ELF-1 (cell line): ENCODE measurements around the gene EIF4G1.

Experiments used
- DNase-seq: peaks from one replicate; pipeline ENCODE4 v3.0.0-alpha.2; 2016; ENCODE audit warnings: low read depth, low spot score

Gene EIF4G1

DNA sequence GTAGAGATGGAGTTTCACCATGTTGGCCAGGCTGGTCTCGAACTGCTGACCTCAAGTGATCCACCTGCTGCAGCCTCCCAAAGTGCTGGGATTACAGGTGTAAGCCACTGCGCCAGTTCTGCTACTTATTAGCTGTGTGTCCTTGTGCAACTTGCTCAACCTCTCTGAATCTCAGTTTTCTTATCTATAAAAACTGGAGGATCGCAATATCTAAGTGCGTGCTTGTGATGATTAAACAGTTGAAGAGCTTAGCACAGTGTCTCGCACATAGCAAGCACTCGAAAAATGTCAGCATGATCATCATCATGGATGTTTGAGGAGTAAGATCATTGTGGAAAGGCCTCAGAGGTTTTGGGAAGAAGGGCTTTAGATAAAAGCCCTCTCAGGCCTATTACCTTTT lies 36.2 kb downstream of the EIF4G1 start:
- DNase-seq: no peak

DNA sequence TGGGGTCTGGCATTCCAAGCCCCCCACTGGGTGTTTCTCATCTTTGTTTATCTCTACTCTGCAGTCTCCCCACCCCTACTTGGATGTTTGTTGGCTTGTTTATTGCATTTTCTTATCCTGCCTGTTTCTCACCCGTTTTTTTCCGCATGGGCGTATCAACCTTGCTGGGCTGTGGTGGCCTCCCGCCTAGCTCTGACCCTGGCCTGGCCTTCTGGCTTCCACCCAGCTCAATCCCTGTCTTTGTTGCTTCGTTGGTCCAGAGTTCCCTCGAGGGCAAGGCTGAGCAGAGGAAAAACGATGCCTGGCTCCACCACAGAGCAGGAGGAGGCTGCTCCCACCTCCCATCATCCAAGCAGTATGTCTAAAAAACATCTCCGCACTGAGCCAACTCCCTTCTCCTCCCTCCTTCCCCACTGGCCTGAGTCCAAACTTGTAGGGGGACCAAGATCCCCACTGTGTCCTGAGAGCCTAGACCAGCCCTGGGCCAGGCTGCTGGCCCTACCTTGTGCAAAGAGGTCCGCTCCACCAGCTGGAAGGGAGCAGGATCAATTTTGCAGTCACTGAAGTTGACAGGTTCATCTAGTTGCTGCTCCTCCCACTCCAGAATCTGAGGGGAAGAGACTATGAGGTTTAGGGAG lies 37.2 kb downstream of the EIF4G1 start:
- DNase-seq: peak; percentile 43

DNA sequence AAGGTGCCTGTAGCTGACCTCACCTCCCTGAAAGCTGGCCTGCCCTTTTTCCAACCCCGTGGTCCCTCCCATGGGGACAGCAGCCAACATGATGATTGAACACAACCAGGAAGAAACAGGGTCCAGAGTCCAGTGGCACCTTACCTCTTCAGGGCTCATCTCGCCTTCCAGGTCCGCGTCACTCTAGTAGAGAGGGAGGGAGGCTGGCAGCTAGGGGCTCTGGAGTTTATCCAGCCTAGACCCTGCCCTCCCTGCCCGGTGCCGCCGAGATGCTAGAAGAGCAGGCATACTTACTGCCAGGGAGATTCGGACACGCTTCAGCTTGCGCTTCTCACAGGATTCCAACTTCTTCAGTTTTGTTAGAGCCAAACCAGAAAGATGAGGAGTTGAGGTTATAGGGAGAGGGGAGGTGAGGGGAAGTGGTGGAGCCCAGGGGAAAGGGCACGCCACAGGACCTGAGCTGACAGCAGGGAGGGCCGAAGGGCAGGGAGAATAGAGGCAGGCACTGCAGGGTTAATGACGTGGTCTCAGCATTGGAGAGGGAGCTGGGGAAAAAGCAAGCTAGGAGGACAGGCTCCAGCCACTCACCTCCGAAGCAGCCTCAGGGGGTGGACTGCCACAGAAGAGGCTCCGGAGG lies 37.9 kb downstream of the EIF4G1 start:
- DNase-seq: no peak

DNA sequence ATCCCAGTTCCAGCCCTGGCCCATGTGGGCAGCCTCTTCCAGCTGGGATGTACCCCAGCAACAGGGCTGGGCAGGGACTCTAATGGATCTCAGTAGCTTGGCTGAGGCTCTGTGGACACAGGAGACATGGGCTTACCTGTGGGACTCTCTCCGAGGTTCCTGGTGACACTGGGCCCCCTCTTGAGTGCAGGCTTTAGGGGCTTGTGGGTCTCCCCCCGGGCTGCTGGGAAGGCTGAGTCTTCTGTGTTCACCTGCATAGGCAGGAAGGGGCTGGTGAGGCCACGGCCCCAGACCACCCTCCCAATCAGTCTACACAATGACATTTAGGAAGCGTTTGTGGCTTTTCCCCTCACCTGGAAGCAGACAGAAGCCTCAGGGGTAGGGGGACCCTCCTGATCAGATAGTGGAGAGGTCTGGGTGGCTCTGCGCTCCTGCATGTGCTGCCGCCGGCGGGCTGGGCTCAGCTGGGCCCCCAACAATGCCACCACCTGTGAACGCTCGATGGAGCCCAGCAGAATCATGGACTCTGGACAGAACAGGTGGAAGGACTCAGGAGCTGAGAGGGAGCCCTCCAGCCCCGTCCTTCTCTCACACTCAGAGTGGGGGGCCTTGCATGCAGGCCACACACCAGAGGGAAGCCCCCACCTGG lies 38.6 kb downstream of the EIF4G1 start:
- no peak for DNase-seq

DNA sequence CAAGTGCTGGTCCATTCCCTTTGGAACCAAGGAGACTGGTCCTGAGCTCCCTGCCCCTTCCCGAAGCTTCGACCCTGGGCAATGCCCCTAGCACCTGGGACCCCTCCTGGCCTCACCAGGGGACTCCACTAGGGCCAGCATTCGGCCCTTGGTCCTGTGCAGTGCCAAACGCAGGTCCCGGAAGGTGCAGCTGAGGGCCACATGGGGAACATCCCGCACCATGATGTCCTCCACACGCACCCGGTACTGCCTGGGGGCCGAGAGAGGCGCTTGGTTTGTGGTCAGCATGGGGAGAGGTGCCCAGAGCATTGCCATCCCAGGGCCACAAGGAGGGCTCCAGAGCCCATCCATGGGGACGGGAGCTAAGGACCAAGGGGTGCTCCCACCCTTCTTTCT lies 39.1 kb downstream of the EIF4G1 start:
- DNase-seq: no peak

DNA sequence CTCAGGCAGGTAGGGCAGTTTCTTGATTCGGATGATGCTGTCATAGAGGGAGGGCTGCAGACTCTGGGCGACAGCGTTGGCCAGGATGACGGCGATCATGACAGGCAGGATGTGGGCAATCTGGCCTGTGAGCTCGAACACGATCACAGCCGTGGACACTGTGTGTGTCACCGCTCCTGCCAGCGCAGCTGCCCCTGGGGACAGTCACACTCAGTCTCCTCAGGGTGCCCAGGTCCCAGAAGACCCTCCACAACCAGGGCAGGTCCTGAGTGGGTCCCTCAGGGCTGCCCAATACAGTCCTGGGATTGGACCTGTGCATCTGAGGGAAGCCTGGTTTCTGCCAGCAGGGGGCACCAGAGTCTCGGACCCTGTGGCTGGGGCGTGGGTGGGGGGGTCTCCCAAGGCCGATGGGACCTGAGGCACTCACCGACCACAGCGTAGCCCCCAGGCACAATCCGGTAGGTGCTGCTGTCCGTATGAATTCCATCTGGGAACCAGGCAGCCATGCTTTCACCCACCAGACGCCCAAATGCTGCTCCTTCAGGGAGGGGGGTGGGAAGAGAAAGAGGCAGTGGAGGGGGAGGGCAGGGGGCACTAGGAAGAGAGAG lies 39.8 kb downstream of the EIF4G1 start:
- peak; percentile 64 for DNase-seq

DNA sequence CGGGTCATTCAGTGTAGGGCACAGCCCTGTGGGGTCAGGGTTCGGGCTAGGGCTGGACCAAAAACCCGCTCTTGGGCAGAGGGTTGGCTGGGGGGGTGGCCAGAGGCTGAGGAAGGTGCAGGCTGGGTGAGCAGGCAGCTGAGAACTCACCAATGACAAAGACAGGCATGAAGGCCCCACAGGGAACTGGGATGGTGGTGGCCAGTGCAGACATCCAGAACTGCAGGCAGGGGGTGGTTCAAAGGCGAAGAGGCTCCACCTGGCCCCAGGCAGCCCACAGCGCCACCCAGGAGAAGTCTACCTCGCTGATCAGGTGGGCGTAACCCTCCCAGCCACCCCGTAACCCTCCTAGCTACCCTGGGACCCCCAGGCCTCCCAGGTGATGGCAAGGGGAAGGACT lies 40.3 kb downstream of the EIF4G1 start:
- no peak for DNase-seq

DNA sequence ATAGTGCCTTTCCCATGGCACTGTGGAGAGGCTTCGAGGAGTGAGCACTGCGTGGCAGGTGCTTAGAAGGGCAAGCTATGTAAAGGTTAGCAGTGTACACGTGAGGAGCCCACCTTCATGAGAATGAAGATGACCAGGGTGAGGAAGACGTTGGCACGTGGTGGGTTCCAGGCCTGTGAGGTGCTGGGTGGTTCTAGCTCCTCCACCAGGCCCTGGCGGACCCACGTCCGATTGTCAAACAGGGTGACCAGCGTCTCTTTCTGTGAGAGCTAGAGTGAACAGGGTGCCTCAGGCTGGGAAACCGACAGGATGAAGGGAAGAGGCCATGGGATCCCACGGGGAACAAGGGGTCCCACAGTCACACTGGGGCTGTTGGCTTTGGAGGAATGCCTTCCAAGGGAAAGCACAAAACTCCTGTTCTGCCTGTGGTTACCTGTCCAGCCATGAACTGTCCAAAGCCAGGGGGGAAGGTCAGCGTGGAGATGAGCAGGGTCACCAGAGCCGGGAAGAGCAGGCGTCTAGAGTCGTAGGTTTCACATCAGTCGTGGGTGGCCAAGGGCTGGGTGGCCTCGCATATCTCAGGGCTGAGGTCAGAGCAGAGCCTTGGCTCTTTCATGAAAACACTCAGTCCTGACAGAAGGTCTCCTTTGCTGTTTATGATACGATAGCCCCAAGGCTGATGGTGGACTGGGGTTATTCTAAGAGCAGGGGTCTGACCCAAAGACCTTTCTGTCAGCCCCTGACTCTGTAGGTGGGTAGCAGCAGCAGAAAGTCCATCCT lies 41.0 kb downstream of the EIF4G1 start:
- DNase-seq: no peak

DNA sequence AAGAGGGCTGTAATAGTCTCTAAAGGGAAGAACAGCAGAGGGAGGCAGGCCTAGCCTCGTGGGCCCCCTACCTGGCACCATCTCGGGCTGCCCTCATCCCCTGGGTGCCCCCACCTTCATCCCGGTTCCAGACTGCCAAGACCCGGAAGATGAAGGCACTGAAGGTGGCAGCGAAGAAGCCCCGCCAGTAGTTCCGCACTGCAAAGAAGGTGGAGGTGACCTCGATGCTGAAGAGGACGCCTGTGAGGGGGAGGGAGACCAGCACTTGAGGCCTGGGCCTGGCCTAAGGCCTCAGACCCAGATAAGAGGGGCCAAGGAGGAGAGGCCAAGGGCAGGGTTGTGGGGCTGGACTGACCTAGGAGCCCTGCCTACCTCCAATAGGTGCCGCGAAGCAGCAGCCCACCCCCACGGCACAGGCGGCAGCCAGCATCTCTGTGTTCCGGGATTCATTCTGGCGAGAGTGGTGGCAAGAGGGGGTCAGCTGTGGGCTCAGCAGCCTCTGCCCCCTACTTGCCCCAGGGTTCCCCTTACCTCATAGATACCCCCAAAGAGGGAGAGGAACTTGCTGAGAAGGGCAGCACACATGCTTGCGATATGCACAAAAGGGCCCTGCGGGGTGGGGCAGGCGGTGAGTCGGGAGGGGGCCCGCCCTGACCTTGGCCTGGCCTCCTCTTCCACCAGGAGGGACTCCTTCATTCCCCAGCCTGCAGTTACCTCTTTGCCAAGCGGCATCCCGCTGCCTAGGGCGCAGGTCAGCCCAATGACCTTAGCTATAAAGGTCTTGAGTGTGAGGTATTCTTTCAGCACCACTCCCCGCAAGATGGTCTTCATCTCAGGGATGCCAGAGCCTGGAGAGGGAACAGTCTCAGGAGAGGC lies 43.1 kb downstream of the EIF4G1 start:
- DNase-seq: no peak

DNA sequence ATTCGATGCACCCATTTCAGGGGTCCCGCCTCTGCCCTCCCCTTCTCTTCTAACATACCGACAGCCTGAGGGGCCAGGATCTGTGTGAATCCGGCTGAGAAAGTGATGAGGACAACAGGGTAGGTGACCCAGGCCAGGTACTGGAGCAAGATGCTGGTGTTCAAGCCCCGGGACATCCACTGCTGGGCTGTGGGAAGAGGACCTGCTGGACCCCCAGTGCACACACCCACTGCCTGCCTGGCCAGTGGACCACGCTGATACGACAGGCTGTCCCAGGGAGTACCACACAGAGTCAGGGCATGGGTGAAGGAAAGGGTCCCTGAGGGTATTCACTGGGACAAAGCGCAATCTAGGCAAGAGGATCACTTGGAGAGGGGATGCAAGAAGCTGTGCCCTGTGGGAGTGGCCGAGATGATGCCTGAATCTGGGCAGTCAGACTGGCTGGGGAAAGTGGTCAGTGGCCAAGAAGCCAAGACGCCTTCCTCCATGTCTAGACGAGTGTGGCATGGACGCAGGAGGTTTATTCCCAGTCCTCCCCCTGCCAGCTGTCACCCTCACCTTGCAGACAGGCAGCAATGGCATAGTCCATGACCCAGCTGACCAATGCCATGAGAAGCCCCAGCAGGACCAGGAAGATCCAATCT lies 43.8 kb downstream of the EIF4G1 start:
- no peak for DNase-seq

DNA sequence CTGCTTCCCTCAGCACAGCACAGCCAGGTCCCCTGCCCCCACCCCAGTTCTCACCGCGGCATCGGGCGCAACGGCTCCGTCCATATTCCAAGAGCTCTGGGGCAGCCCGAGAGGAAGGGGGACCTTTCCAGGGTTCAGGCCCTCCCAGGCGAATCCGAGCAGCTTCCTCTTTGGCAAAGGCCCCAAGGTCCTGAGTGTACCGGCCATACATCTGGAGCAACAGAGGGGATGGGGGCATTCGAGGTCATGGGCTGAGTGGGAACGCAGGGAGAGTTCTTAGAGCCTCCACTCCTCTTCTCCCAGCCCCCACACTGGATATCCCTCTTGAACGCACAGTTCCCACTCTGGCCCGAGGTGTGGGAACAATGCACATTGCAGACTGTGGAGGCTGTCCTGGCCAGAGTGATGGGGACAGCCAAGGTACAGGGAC lies 44.5 kb downstream of the EIF4G1 start:
- no peak for DNase-seq

DNA sequence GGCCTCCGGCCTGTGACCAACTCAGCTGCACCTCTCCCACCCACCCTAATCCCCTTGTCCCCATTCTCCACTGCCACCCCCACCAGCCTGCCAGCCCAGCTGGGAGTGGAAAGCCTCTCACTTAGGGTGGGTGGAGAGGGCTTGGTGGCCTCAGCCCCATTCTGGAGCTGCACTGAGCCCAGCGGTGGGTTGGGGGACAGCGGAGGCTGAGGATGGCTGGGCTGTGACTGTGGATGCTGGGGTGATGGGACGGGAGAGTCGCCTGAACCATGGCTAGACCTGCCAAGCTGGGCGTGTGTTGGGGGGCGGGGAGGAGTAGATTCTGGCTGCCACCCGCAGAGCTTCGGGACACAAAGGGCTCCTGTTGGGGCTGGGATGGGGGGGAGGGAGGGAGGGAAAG lies 45.2 kb downstream of the EIF4G1 start:
- no peak for DNase-seq

DNA sequence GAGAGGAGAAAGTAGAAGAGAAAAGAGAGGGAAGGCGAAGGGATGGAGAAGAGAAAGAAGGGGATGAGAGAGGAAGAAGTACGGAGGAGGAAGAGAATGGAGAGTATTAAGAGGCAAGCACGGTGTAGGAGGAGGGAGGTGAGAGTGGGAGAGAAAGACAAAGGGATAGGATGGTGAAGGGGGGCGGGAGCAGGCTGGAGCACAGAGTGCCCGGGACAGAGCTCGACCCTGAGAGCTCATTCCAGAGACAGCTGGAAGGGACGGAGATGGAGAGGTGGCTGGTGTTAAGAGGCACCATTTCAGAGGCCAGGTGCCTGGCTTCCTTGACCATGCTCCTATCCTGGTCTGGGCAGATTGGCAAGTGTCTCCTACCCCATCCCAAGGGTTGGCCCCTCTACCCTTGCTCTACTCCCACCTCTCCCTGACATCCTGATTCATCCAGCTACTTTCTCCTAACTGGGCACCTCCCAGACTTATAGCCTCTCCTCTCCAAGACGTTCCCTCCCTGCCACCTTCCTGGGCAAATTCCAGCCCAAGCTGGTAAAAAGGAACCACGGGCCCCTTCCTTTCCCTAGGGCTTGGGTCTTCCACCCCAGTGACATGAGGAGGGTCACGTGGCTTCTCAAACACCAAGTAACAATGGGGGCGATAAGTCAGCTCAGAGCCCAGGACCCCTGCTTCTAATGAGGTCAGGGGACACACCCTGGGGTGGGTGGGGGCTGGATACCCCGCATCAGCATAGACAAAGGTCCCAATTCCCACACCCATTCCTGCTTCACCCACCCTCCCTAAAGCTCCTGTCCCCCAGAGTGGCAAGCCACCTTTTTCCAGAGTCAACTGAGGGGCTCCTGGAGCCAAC lies 45.9 kb downstream of the EIF4G1 start:
- DNase-seq: no peak

DNA sequence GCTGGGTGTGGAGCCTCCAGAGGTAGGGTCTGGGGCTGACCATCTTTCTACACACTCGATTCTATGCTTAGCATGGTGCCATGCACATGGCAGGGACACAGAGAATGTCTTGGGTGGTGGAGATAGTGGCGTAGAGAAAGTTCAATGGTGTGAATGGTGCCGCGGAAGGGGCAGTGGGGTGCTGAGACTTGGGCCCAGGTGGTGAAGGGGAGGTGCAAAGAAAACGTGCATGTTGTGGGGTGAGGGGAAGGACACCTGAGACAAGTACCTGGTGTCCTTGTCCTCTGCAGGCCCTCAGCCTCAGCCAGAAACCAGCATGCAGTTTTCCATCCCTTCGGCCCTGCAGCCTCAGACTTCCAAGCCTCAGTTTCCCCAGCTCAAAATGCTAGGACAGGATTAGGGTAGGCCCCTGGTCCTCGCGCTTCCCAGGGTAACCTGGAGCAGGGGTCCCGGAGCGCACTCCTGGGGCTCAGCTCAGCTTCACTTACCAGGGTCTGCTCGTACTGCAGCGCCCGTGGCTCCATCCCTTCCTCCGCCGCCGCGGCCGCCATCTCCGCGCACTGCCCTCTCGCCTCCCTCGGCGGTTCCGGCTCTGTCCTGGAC lies 46.6 kb downstream of the EIF4G1 start:
- no peak for DNase-seq

DNA sequence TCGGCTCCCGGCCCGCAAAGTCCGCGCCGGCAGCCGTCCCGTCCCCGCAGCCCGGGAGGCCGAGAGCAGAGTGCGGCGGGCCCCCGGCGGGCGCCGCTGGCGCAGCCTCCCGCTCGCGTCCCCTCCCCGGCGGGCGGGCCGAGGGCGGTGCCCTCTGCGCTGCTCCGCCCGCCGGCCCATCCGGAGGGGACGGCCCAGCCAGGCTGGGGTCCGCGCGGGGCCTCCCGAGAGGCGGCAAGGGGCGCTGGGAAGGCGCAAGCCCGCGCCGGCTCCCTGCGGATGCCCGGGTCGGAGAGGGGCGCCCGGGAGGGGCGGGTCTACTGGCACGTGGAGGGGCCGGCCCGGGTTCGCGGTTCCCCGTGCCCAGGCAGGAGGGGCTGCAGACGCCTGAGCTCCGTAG lies 47.1 kb downstream of the EIF4G1 start, which contains the start of the genes CLCN2 and POLR2H:
CLCN2 (minus strand) TSS at position 74 of the 400 bp plus-strand sequence. CDS start 126 bp downstream, outside the sequence.
POLR2H (plus strand) TSS at position 179 of the 400 bp plus-strand sequence. CDS start 1,783 bp downstream, outside the sequence.
- no peak for DNase-seq

DNA sequence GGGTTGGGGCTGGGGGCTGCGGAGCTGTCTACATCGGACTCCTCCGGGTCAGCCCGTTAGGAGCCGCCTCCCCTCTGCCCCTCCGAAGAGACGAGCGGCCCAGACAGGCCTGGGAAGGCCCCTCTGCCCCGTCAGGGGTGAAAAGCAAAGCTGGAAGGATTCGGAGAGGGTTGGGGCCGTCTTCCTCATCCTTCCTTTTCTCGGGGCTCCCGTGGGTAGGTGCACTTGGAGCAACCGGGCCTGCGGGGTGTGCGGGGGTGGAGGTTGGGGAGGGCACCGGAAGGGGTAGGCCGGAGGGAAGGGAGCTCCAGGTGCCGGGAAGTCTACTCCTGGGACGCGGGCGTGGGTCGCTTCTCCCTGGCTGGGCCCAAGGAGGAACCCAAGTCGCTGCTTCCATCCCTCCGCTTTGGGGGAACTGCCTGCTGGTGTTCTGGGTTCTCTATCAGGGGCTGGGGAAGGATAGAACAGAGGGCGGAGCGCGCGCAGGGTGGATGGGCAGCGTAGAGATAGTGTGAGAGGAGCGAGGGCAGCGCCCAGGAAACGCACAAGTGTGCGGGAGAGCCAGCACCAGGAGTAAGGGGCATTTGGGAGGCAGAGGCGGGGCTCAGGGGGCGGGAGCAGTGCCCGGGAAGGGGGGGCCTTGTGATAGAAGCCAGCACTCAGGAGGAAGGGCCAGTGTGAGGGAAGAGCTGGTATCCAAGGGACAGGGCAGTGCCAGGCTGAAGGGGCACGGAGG lies 47.7 kb downstream of the EIF4G1 start:
- DNase-seq: peak; percentile 57

DNA sequence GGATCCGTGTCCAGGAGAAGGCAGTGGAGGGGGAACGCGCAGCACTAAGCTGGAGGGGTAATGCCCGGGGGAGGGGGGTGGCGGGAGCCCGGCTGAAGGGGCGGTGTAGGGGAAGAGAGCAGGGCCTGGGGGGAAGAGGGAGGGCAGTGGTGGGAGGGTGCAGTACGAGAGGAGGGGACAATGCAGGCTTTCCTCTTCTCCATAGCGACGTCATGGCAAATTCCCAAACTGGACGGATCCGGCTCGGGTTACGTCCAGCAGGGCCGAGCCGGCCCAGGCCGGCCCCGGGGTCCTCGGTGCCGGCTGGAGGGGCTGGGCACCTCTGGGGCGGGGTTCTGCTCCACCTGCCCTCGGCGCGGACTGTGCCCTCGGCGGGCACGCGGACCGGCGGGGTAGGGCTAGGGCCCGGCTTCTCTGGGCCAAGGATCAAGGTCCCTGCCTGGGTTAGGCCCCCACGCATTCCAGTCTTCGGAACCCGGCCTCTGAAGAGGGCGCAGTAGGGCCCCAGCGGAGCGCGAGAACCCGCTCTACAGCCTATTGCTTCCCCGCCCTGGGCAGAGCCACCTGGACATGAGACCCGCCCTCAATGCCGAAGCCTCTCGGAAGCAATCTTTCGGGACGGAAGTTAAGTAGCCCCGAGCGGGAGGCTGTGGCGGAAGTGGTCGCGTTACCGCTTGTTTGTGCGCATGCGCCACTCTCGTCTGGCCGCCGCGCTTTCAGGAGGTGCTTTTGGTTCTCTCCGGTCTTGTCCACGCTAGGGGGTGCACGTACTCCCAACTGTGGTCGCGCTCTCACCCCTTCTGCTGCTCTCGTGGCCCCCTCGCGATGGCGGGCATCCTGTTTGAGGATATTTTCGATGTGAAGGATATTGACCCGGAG lies 48.5 kb downstream of the EIF4G1 start:
- DNase-seq: peak; percentile 99
